Spleen (tissue), 7 donors: ENCODE results near the gene LPCAT2.

Source experiments
- POLR2AphosphoS5 ChIP-seq, 3 donors: sonication (generic); formaldehyde crosslinking; IDR thresholded peaks; one replicate each; pipeline ENCODE4 v1.5.1; 2017; ENCODE audit warnings: antibody characterized with exemption in 3 of 3
- TF ChIP-seq, protein P1 (sequence below), 11 experiments: fragments of 200-600 bp in 7 of 11; fragments of 450-650 bp in 4 of 11; sonication (generic) in 4 of 11; IDR thresholded peaks in 8 of 11; conservative IDR thresholded peaks in 3 of 11; 1 replicate in 7 of 11; 2 replicates in 4 of 11; pipeline versions ENCODE4 v1.4.0 to v1.8.0; 2016 to 2021; ENCODE audit warnings: antibody characterized with exemption in 11 of 11, inconsistent platforms in 4 of 11, mild to moderate bottlenecking in 1 of 11
- donor health status: DM: no; HTN: no; CAD: no; lungs with moderate emphysema.
- donor health status: DM: no; HTN: no; CAD: no.
- donor health status: DM: no; HTN: no; CAD: no.

DNA sequence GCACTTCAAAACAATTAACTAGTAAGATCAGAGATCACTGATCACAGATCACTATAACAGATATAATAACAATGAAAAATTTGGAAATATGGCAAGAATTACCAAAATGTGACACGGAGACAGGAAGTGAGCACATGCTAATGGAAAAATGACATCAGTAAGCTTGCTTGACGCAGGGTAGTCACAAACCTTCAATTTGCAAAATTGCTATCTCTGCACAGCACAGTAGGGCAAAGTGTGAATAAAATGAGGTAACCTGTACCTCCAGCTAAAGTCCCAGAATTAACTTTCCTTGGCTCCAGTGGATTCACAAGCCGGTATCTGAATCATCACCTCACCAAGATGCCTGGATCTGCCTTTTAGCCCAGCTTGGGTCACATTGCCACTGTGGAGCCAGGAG is 34.1 kb upstream of the LPCAT2 start:
- TF ChIP-seq, protein P1, sequence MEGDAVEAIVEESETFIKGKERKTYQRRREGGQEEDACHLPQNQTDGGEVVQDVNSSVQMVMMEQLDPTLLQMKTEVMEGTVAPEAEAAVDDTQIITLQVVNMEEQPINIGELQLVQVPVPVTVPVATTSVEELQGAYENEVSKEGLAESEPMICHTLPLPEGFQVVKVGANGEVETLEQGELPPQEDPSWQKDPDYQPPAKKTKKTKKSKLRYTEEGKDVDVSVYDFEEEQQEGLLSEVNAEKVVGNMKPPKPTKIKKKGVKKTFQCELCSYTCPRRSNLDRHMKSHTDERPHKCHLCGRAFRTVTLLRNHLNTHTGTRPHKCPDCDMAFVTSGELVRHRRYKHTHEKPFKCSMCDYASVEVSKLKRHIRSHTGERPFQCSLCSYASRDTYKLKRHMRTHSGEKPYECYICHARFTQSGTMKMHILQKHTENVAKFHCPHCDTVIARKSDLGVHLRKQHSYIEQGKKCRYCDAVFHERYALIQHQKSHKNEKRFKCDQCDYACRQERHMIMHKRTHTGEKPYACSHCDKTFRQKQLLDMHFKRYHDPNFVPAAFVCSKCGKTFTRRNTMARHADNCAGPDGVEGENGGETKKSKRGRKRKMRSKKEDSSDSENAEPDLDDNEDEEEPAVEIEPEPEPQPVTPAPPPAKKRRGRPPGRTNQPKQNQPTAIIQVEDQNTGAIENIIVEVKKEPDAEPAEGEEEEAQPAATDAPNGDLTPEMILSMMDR (IDR thresholded peaks at IDR 0.05 in 8 of 11, conservative IDR thresholded peaks at IDR 0.05 in 3 of 11): no peak
- TF ChIP-seq POLR2AphosphoS5 (IDR thresholded peaks at IDR 0.05): no peak
